Activated naive CD4-positive, alpha-beta T cell treated with anti-CD3 and anti-CD28 coated beads for 36 hours (primary cell): ENCODE measurements around the gene NOP56. TPM values are rescaled to one million over a fixed set of nuclear protein-coding genes. Genes with fewer than 3 reads are reported as not detected.

Source experiments
- CTCF ChIA-PET: fragments of 350-600 bp; sonication (Branson Sonifier 250); formaldehyde crosslinking; loops from one replicate; lab custom pipeline; 2021; ENCODE audit warnings: antibody characterized with exemption; lab: Charles Lee
- DNase-seq: peaks from one replicate; pipeline ENCODE4 v3.0.0-alpha.2; 2020
- H3K27ac Mint-ChIP-seq: one replicate; pipeline ENCODE4 v1.8.0; 2021; ENCODE audit warnings: mild to moderate bottlenecking, mixed read lengths
- H3K27me3 Mint-ChIP-seq: one replicate; pipeline ENCODE4 v1.8.0; 2021; ENCODE audit warnings: low read depth, mixed read lengths
- H3K36me3 Mint-ChIP-seq: one replicate; pipeline ENCODE4 v1.8.0; 2021; ENCODE audit warnings: low read depth, mixed read lengths
- H3K4me1 Mint-ChIP-seq: one replicate; pipeline ENCODE4 v1.8.0; 2021; ENCODE audit warnings: low read depth, mixed read lengths
- H3K4me3 Mint-ChIP-seq: one replicate; pipeline ENCODE4 v1.8.0; 2021; ENCODE audit warnings: mild to moderate bottlenecking, moderate library complexity, mixed read lengths
- H3K9me3 Mint-ChIP-seq: one replicate; pipeline ENCODE4 v1.8.0; 2021; ENCODE audit warnings: mixed read lengths
- intact Hi-C: fragments of 100-400 bp; cut with micrococcal nuclease; formaldehyde crosslinking; loops from one replicate; pipeline ENCODE4 v1.15.1; 2023
- total RNA-seq, 2 experiments: library from RNA; stranded (reverse); gene quantifications; one replicate each; pipeline ENCODE4 v1.2.3, GENCODE V29; 2021

The NOP56 gene
- total RNA-seq, 2 experiments from 2014 or later: 385 to 405 TPM

DNA sequence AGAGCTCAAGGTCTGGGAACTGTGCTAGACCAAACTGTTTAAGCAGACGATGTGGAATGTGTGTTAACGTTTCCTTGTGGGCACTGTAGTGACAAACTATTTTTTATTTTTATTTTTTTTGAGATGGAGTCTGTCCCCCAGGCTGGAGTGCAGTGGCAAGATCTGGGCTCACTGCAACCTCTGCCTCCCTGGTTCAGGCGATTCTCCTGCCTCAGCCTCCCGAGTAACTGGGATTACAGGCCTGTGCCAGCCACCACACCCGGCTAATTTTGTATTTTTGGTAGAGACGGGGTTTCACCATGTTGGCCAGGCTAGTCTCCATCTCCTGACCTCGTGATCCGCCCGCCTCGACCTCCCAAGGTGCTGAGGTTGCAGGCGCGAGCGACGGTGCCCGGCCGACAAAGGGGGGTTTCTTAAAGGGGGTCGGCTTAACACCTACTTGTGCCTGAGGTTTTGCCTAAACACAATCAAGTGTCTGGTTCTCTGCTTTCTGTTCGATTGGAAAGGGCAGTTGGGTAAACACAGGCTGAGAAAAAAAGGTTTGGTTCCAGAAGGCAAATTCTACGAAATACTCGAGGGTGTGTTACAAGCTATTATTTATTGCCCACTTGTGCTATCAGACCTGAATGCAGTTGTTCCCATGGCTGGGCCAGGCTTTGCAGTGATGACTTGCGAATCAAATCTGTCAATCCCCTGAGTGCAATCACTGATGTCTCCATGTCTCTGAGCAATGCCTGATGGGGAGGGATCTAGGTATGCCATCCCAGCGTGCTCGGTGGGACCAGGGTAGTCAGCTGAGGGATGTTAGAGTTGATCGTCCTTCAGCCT, 1.3 kb downstream of the NOP56 start:
- no peak for DNase-seq
- peaks cover 57% of the 10 kb centered on the region for H3K36me3 Mint-ChIP-seq
- intact Hi-C loops: loop anchor here (2.0 to 5.0 kb wide), 2 partner anchors 146 to 551 kb away; partner anchors contain the start of gene ZNF343
- H3K27me3 Mint-ChIP-seq: no peaks in the 10 kb centered on the region
- H3K4me3 Mint-ChIP-seq: peak overlapping the region; percentile 90
- peaks cover 58% of the 10 kb centered on the region for H3K4me1 Mint-ChIP-seq
- peak overlapping the region; percentile 84 for H3K27ac Mint-ChIP-seq
- no peaks in the 10 kb centered on the region for H3K9me3 Mint-ChIP-seq
- CTCF ChIA-PET: interaction anchor here (0.8 to 1.8 kb wide), 2 partner anchors 22 to 132 kb away, joined by 3 to 5 read pairs; no protein-coding TSS in a partner anchor

DNA sequence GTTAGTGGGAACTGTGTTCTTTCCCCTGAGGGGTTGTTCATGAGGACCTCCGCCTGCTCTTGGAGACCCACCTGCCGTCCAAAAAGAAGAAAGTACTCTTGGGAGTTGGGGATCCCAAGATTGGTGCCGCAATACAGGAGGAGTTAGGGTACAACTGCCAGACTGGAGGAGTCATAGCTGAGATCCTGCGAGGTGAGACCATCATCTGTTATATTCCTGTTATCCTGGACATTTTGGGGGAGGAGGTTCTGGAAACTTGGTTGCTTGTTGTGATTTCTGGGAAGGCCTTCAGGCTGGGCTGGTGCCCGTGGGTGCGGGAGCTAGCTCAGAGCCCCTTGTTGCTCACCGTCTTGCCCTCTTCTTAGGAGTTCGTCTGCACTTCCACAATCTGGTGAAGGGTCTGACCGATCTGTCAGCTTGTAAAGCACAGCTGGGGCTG, 2.0 kb downstream of the NOP56 start:
- Mint-ChIP-seq H3K4me3 (peak overlapping the region; percentile 90), H3K27me3 (no peaks in the 10 kb centered on the region), H3K27ac (peak overlapping the region; percentile 84), H3K4me1 (peaks cover 62% of the 10 kb centered on the region), H3K36me3 (peaks cover 57% of the 10 kb centered on the region), H3K9me3 (no peaks in the 10 kb centered on the region)
- DNase-seq: no peak
- CTCF ChIA-PET: interaction anchor here (0.6 kb wide), 1 partner anchor 16 kb away, joined by 3 read pairs; no protein-coding TSS in a partner anchor
- intact Hi-C loops: loop anchor here (5.0 kb wide), 1 partner anchor 147 kb away; the partner anchor contains the start of gene ZNF343

DNA sequence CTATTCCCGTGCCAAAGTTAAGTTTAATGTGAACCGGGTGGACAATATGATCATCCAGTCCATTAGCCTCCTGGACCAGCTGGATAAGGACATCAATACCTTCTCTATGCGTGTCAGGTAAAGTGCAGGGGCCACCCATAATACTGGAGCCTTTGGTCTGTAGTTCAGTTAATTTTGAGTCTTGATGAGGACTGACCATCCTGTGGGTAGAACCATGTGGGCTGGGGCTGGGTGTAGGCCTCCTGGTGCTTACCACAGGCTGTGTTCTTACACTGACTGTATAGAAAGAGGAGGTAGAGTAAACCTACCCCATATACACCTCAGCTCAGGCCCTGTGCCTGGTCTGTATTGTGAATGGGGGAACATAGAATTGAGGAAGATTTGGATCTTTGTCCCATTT, 2.4 kb downstream of the NOP56 start:
- peaks cover 58% of the 10 kb centered on the region for H3K4me1 Mint-ChIP-seq

DNA sequence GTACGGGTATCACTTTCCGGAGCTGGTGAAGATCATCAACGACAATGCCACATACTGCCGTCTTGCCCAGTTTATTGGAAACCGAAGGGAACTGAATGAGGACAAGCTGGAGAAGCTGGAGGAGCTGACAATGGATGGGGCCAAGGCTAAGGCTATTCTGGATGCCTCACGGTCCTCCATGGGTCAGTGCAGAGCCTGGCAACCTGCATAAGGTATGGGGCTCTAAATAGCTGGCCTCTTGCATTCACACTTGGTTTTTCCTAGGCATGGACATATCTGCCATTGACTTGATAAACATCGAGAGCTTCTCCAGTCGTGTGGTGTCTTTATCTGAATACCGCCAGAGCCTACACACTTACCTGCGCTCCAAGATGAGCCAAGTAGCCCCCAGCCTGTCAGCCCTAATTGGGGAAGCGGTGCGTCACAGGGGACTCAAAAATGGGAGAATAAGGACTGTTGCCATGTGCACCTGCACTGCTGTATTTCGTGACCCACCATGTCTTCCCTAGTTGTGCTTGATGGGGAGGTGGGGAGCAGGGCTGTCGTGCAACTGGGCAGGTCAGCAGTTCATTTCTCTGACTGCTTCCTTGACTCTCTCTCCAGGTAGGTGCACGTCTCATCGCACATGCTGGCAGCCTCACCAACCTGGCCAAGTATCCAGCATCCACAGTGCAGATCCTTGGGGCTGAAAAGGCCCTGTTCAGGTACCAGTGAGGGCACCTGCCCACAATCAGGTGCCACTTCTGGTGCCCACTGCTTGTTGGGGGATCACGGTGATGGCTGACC, 3.1 kb downstream of the NOP56 start:
- intact Hi-C loops: no loop called here
- H3K4me3 Mint-ChIP-seq: peak overlapping the region; percentile 90
- H3K27me3 Mint-ChIP-seq: no peaks in the 10 kb centered on the region
- peak overlapping the region; percentile 84 for H3K27ac Mint-ChIP-seq
- no peaks in the 10 kb centered on the region for H3K9me3 Mint-ChIP-seq
- peaks cover 57% of the 10 kb centered on the region for H3K36me3 Mint-ChIP-seq
- CTCF ChIA-PET: interaction anchor here (0.8 kb wide), 1 partner anchor 133 kb away, joined by 3 read pairs; no protein-coding TSS in a partner anchor
- DNase-seq: no peak
- peaks cover 51% of the 10 kb centered on the region for H3K4me1 Mint-ChIP-seq

More for the DNA sequence above, 2.4 kb downstream of the NOP56 start:
- Mint-ChIP-seq H3K27ac (peak overlapping the region; percentile 84), H3K36me3 (peaks cover 57% of the 10 kb centered on the region), H3K9me3 (no peaks in the 10 kb centered on the region), H3K4me3 (peak overlapping the region; percentile 90), H3K27me3 (no peaks in the 10 kb centered on the region)
- DNase-seq: no peak
- CTCF ChIA-PET: interaction anchor here (0.6 to 0.8 kb wide), 2 partner anchors 16 to 132 kb away, joined by 3 read pairs; no protein-coding TSS in a partner anchor
- intact Hi-C loops: loop anchor here (5.0 kb wide), 1 partner anchor 148 kb away; the partner anchor contains the start of gene ZNF343

DNA sequence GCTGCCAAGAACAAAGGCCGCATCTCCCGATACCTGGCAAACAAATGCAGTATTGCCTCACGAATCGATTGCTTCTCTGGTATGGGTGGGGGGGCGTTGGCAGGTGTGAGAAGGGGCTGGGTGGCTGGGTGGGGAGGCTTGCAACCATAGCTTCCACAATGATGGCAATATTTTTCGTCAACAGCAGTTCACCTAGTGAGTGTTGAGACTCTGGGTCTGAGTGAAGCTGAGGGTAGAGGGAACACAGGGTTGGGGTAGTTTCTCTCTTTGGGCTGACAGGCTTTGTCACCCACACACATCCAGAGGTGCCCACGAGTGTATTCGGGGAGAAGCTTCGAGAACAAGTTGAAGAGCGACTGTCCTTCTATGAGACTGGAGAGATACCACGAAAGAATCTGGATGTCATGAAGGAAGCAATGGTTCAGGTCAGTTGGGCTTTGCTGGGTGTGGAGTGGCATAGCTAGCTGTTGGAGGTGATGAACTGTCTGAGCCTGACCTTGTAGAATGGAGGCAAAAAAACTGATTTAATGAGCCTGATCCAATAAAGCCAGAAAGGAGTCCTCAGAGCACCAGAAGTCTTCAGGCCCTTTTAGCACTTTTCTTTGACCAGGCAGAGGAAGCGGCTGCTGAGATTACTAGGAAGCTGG, 4.2 kb downstream of the NOP56 start:
- H3K4me3 Mint-ChIP-seq: no peak overlapping the region
- no peak for DNase-seq
- intact Hi-C loops: no loop called here
- H3K4me1 Mint-ChIP-seq: peaks cover 50% of the 10 kb centered on the region
- CTCF ChIA-PET: no interaction called here
- H3K36me3 Mint-ChIP-seq: peaks cover 58% of the 10 kb centered on the region
- peak overlapping the region; percentile 36 for H3K27ac Mint-ChIP-seq
- H3K9me3 Mint-ChIP-seq: no peaks in the 10 kb centered on the region
- H3K27me3 Mint-ChIP-seq: no peaks in the 10 kb centered on the region

DNA sequence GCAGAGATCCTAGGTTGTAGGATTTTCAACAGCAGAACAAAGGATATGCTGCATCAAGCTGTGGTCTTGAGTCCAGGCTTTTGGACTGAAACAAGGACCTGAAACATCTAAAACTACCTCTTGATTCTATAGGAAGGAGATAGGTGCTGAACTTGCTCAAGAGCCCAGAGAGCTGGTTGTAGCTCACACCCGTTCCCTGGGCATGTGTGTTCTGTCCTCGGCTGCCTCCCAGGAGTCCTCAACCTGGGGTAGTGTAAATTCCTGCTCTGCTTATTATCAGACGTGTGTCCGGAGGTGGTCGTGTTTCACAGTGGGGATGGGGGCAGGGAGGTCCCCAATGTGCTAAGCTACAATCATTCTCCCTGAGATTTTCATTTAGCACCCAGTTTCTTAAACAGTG, 4.8 kb downstream of the NOP56 start:
- Mint-ChIP-seq H3K4me3 (no peak overlapping the region), H3K4me1 (peaks cover 55% of the 10 kb centered on the region), H3K27ac (no peak overlapping the region), H3K27me3 (no peaks in the 10 kb centered on the region), H3K36me3 (peaks cover 63% of the 10 kb centered on the region), H3K9me3 (no peaks in the 10 kb centered on the region)
- CTCF ChIA-PET: interaction anchor here (0.5 kb wide), 1 partner anchor 70 kb away, joined by 3 read pairs; no protein-coding TSS in a partner anchor
- intact Hi-C loops: no loop called here
- DNase-seq: no peak

DNA sequence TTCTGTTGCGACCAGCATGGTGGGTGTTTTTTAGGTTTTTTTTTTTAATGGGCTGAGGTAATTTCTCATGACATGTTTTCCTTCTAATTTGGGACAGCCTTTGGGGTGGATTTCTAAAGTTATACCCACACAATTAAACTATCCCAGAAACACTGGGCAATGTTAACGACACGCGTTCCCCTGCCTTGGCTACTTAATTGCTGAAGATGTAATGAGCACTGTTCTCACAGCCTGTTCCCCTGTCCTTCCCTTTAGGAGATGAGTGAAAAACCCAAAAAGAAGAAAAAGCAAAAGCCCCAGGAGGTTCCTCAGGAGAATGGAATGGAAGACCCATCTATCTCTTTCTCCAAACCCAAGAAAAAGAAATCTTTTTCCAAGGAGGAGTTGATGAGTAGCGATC, 5.2 kb downstream of the NOP56 start:
- CTCF ChIA-PET: interaction anchor here (0.5 kb wide), 1 partner anchor 70 kb away, joined by 3 read pairs; no protein-coding TSS in a partner anchor
- Mint-ChIP-seq H3K27me3 (no peaks in the 10 kb centered on the region), H3K9me3 (no peaks in the 10 kb centered on the region), H3K36me3 (peaks cover 62% of the 10 kb centered on the region), H3K4me1 (peaks cover 58% of the 10 kb centered on the region), H3K4me3 (no peak overlapping the region), H3K27ac (peak overlapping the region; percentile 70)
- DNase-seq: no peak
- intact Hi-C loops: no loop called here

DNA sequence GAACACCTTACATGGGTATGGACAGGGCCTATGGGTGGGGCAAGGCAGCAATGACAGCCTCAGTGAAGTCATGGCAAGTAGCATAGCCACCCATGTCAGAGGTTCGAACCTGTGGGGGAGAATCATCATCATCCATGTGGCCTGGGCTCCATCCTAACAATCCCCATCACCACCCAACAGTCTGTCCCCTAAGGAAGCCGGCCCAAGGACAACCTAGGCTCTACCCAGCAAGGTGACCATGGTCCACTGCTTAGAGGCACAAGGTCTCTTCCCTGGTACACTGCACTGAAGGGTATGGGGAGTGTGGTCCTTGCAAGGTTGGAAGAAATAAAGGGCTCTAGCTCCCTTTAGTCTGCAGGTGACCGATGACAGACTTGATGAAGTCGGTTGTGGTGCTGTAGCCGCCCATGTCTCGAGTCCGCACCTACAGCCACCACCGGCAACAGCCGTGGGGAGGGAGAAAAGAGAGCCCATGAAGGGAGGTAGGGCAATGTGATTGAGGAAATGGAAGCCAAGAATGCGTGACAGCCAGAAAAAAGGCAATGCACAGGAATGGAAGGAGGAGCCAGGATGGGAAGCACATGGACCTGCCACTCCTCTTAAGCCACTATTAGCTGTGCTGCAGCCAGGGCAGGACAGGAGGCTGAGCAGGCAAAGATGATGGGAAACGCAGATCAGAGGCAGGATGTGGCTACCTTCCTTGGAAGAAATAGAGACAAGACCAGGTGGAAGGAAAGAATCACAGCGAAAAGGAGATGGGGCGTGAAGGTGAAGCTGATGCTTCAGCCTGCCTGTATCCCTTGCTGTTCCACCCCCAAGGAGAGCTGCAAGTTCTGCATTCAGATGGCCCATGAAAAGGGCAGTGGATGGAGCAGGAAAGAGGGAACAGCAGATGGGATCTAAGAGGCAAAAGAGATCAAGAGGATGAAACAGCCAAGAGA, 6.3 kb downstream of the NOP56 start:
- no peak for DNase-seq
- peaks cover 54% of the 10 kb centered on the region for H3K36me3 Mint-ChIP-seq
- CTCF ChIA-PET: interaction anchor here (1.2 kb wide), 1 partner anchor 12 kb away, joined by 3 read pairs; no protein-coding TSS in a partner anchor
- intact Hi-C loops: no loop called here
- H3K9me3 Mint-ChIP-seq: no peaks in the 10 kb centered on the region
- H3K27me3 Mint-ChIP-seq: no peaks in the 10 kb centered on the region
- H3K4me1 Mint-ChIP-seq: peaks cover 64% of the 10 kb centered on the region
- no peak overlapping the region for H3K4me3 Mint-ChIP-seq
- peak overlapping the region; percentile 84 for H3K27ac Mint-ChIP-seq

DNA sequence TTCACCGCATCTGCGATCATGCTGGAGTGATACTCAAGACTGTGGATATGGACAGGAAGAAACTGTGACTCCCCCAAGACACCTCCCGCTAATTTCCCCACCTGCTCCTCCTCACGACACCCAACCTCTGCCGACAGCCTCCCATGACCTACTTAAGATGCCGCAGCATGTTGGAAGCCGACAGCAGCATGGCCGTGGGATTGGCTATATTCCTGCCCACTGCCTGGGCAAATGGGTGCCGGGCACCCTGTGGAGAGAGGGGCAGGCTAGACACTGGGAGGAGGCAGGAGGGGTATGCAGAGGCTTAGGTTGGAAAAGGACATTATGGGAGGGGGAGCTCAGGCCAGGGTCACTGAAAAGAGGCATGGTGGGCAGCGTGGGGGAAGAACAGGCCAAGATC, 7.1 kb downstream of the NOP56 start:
- Mint-ChIP-seq H3K4me1 (peaks cover 59% of the 10 kb centered on the region), H3K27ac (no peak overlapping the region), H3K36me3 (peaks cover 48% of the 10 kb centered on the region), H3K9me3 (no peaks in the 10 kb centered on the region), H3K27me3 (no peaks in the 10 kb centered on the region), H3K4me3 (no peak overlapping the region)
- no peak for DNase-seq
- CTCF ChIA-PET: interaction anchor here (1.2 kb wide), 1 partner anchor 13 kb away, joined by 3 read pairs; no protein-coding TSS in a partner anchor
- intact Hi-C loops: no loop called here

DNA sequence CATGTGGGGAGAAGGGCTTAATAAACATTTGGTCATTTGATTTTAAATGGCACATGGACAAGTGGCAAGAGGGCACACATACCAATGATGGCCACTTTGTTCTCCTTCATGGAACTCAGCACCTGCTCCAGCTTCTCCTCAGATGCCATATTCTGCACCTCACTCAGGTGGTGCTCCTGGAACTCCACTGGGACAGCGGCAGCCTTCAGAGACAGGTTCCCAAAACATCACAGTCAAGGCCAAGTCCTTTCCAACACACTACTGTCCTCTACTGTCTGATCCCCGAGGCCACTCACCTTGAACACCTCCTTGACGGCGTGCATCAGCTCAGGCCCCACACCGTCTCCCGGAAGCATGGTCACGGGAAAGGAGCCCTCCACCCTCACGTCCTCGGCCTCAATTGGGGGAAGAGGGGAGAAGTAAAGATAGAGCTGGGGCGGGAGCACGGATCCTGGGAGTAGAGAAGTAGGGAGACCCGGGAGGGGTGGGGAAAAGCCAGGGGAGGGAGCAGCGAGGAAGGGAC, 11.0 kb downstream of the NOP56 start:
- Mint-ChIP-seq H3K9me3 (no peaks in the 10 kb centered on the region), H3K27me3 (no peaks in the 10 kb centered on the region), H3K4me1 (peaks cover 28% of the 10 kb centered on the region), H3K27ac (peak overlapping the region; percentile 97), H3K4me3 (peak overlapping the region; percentile 95), H3K36me3 (peaks cover 13% of the 10 kb centered on the region)
- no peak for DNase-seq
- intact Hi-C loops: no loop called here
- CTCF ChIA-PET: no interaction called here
